ENCODE measurements around the gene DUOXA1. TPM values are rescaled to one million over a fixed set of nuclear protein-coding genes. Genes with fewer than 3 reads are reported as not detected.

Gene DUOXA1
- total RNA-seq, 1 experiment from 2014 or later = 0.09 TPM

GRCh38 chr15:45110256-45110820, 19.3 kb downstream of the DUOXA1 start (continued):
- TF ChIP-seq ARID4B (CRISPR knock-in tag; IDR thresholded peaks at IDR 0.05; ENCODE audit: borderline replicate concordance) = no peak
- no peak for TF ChIP-seq HMGA2 (CRISPR knock-in tag; IDR thresholded peaks at IDR 0.05)
- no peak for TF ChIP-seq CREM (CRISPR knock-in tag; IDR thresholded peaks at IDR 0.05)

- ATAC-seq (no peak), DNase-seq (ENCODE audit: low spot score) (no peak)
- ChIA-PET POLR2A (no interaction called here), CTCF (interaction anchor here (1.2 to 3.5 kb wide), 2 partner anchors 8 to 10 kb away, joined by 5 to 27 read pairs; no protein-coding TSS in a partner anchor)
- Mint-ChIP-seq H3K4me1 (peaks cover 16% of the 10 kb centered on the region), H3K4me3 (no peak overlapping the region), H3K9me3 (no peaks in the 10 kb centered on the region), H3K36me3 (no peaks in the 10 kb centered on the region), H3K27me3 (ENCODE audit: low read depth) (peaks cover 57% of the 10 kb centered on the region), H3K27ac (no peak overlapping the region)
- TF ChIP-seq HMGA2 (CRISPR knock-in tag; IDR thresholded peaks at IDR 0.05) (no peak), NFATC4 (CRISPR knock-in tag; IDR thresholded peaks at IDR 0.05) (no peak), CBFB (CRISPR knock-in tag; IDR thresholded peaks at IDR 0.05; ENCODE audit: low read depth) (no peak), RELA (CRISPR knock-in tag; IDR thresholded peaks at IDR 0.05; ENCODE audit: borderline replicate concordance) (no peak), ESRRA (CRISPR knock-in tag; IDR thresholded peaks at IDR 0.05; ENCODE audit: borderline replicate concordance) (no peak), PREB (CRISPR knock-in tag; IDR thresholded peaks at IDR 0.05; ENCODE audit: borderline replicate concordance) (no peak), ATF3 (CRISPR knock-in tag; conservative IDR thresholded peaks at IDR 0.05) (no peak), ZMAT4 (CRISPR knock-in tag; IDR thresholded peaks at IDR 0.05) (no peak), E2F1 (CRISPR knock-in tag; IDR thresholded peaks at IDR 0.05) (no peak), JAZF1 (CRISPR knock-in tag; IDR thresholded peaks at IDR 0.05) (no peak), AR (CRISPR knock-in tag; IDR thresholded peaks at IDR 0.05) (no peak), ELF4 (CRISPR knock-in tag; IDR thresholded peaks at IDR 0.05; ENCODE audit: low read depth) (no peak), E2F5 (CRISPR knock-in tag; IDR thresholded peaks at IDR 0.05) (no peak), NR1H2 (CRISPR knock-in tag; IDR thresholded peaks at IDR 0.05) (no peak), SMAD4 (CRISPR knock-in tag; IDR thresholded peaks at IDR 0.05) (no peak), AFF4 (CRISPR knock-in tag; IDR thresholded peaks at IDR 0.05; ENCODE audit: borderline replicate concordance) (no peak), CREM (CRISPR knock-in tag; IDR thresholded peaks at IDR 0.05) (no peak), ZNF138 (CRISPR knock-in tag; conservative IDR thresholded peaks at IDR 0.05) (no peak)
Observed at GRCh38 chr15:45107941-45108630, 21.6 kb downstream of the DUOXA1 start.
